C4-2B (cell line): ENCODE data around the gene CCT3.

Experiments
- CTCF ChIP-seq: fragments of 450-650 bp; conservative IDR thresholded peaks from 2 replicates; pipeline ENCODE4 v1.5.1; 2017; ENCODE audit warnings: mild to moderate bottlenecking
- ZFX ChIP-seq: fragments of 450-650 bp; IDR thresholded peaks from 2 replicates; pipeline ENCODE4 v1.6.1; 2017

DNA sequence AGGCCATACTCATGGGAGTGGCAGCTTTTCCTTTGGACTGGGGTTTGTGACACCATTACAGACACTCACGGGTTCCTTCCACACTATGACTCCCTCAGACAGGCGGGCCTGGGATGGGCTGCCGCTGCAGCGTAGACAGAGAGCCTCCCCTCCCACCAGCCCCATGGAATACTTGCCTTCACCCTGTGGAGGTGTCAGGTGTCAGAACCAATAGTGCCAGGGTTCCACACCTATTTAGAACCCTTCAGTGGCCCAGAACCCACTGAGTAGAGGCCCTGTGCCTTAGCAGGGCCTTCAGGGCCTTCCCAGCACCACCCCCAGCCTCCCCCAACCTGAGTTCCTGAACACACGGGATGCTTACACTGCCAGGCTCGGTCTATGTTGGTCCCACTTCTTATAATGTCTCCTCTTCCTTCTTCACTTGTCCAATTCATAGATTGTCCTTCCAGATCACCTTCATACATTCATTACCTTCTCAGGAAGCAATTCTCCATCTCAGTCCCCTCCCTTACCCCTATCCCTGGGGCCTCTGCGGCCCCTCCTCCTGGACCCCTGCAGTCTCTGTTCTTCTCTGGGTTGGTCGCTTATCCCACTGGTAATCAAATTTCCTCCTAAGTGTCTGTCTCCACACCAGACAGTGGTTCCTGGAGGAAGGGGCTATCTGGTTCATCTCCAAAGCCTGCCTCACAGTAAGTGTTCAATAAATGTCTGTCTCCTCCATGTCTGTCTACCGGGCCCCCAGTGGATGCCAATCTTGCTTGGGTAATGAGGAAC, 29.5 kb upstream of the CCT3 start:
- TF ChIP-seq ZFX (no peak), CTCF (no peak)
